Neural progenitor cell (in vitro differentiated cells): ENCODE data around the gene ZNF219. TPM values are rescaled to one million over a fixed set of nuclear protein-coding genes. Genes with fewer than 3 reads are reported as not detected.

Experiments
- DNase-seq: peaks from one replicate; pipeline ENCODE4 v3.0.0-alpha.2; 2016; ENCODE audit warnings: low spot score
- H2AFZ ChIP-seq: fragments of 200-600 bp; sonication (generic); replicated peaks from 2 replicates; pipeline ENCODE4 v1.6.1; 2016; ENCODE audit warnings: antibody characterized with exemption
- H3F3A ChIP-seq: fragments of 200-600 bp; sonication (generic); 2 replicates; pipeline ENCODE4 v1.6.1; 2016; ENCODE audit warnings: antibody characterized with exemption, low read depth
- H3K27ac ChIP-seq: fragments of 200-600 bp; sonication (generic); 2 replicates; pipeline ENCODE4 v1.5.1; 2016; ENCODE audit warnings: mild to moderate bottlenecking
- H3K27me3 ChIP-seq: fragments of 200-600 bp; sonication (generic); 2 replicates; pipeline ENCODE4 v1.6.1; 2016; ENCODE audit warnings: mild to moderate bottlenecking, moderate library complexity
- H3K36me3 ChIP-seq: fragments of 200-600 bp; sonication (generic); 2 replicates; pipeline ENCODE4 v1.5.1; 2016
- H3K4me1 ChIP-seq: fragments of 200-600 bp; sonication (generic); 2 replicates; pipeline ENCODE4 v1.6.1; 2016; ENCODE audit warnings: mixed run types
- H3K4me2 ChIP-seq: fragments of 200-600 bp; sonication (generic); 2 replicates; pipeline ENCODE4 v1.6.1; 2016
- H3K4me3 ChIP-seq: fragments of 200-600 bp; sonication (generic); 2 replicates; pipeline ENCODE4 v1.5.1; 2016
- H3K79me2 ChIP-seq: fragments of 200-600 bp; sonication (generic); 2 replicates; pipeline ENCODE4 v1.6.1; 2016; ENCODE audit warnings: low read depth
- H3K9ac ChIP-seq: fragments of 200-600 bp; sonication (generic); 2 replicates; pipeline ENCODE4 v1.6.1; 2016
- H3K9me3 ChIP-seq: fragments of 200-600 bp; sonication (generic); 2 replicates; pipeline ENCODE4 v1.5.1; 2016; ENCODE audit warnings: low read depth
- H4K20me1 ChIP-seq: fragments of 200-600 bp; sonication (generic); 2 replicates; pipeline ENCODE4 v1.6.1; 2016; ENCODE audit warnings: low read depth
- H3K27ac Mint-ChIP-seq: 3 replicates; pipeline ENCODE4 v1.8.0; 2021; ENCODE audit warnings: mixed read lengths
- H3K27me3 Mint-ChIP-seq: 2 replicates; pipeline ENCODE4 v1.8.0; 2022; ENCODE audit warnings: low read depth, mild to moderate bottlenecking, inconsistent platforms, moderate library complexity, mixed read lengths; ENCODE audit not compliant: insufficient read depth
- H3K36me3 Mint-ChIP-seq: 3 replicates; pipeline ENCODE4 v1.8.0; 2021; ENCODE audit warnings: mixed read lengths
- H3K4me1 Mint-ChIP-seq: 3 replicates; pipeline ENCODE4 v1.8.0; 2021; ENCODE audit warnings: mixed read lengths
- H3K4me3 Mint-ChIP-seq: 3 replicates; pipeline ENCODE4 v1.8.0; 2021; ENCODE audit warnings: mild to moderate bottlenecking, moderate library complexity, mixed read lengths
- H3K9me3 Mint-ChIP-seq: 3 replicates; pipeline ENCODE4 v1.8.0; 2020; ENCODE audit warnings: mixed read lengths
- EZH2 ChIP-seq: fragments of 200-600 bp; sonication (generic); IDR thresholded peaks from 2 replicates; pipeline ENCODE4 v1.6.1; 2017; ENCODE audit warnings: antibody characterized with exemption, mild to moderate bottlenecking, moderate library complexity
- EZH2phosphoT487 ChIP-seq: fragments of 200-600 bp; sonication (generic); IDR thresholded peaks from 2 replicates; pipeline ENCODE4 v1.6.1; 2017; ENCODE audit warnings: antibody characterized with exemption
- total RNA-seq: library from RNA; depleted of rRNA; stranded (reverse); fragments of >200 nt; gene quantifications from 2 replicates; pipeline ENCODE4 v1.2.3, GENCODE V29; 2015; ENCODE audit warnings: low replicate concordance
- TF ChIP-seq, protein P1 (sequence below): fragments of 200-600 bp; sonication (generic); IDR thresholded peaks from 2 replicates; pipeline ENCODE4 v1.5.1; 2017; ENCODE audit warnings: antibody characterized with exemption, mild to moderate bottlenecking

The ZNF219 gene
- total RNA-seq, 1 donor from 2014 or later: 46.2 TPM

DNA sequence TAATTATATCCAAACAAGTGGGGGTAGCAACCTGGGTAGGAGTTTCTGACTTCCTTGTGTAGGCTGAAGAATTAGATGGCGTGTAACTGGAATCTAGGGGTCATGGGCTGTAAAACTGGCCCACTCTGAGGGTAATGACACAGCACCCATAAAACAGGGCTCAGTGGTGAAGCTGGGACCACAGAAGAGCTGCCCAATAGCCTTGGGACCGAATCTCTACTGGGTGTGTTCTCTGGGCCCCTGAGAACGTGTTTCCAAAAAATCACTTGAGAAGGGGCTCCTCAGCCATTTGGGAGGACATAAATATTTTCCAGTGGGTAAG, 37.1 kb downstream of the ZNF219 start:
- H3K9me3 Mint-ChIP-seq: no peaks in the 10 kb centered on the region
- Histone ChIP-seq H3K36me3 (no peaks in the 10 kb centered on the region), H3K27ac (no peak overlapping the region), H3K4me3 (no peak overlapping the region), H3F3A (no peaks in the 10 kb centered on the region), H3K27me3 (no peaks in the 10 kb centered on the region), H3K4me2 (no peak overlapping the region), H3K79me2 (no peaks in the 10 kb centered on the region), H4K20me1 (no peaks in the 10 kb centered on the region), H3K4me1 (peaks cover 4% of the 10 kb centered on the region), H3K9ac (no peak overlapping the region), H3K9me3 (no peaks in the 10 kb centered on the region), H2AFZ (no peak overlapping the region)
- H3K4me1 Mint-ChIP-seq: peaks cover 21% of the 10 kb centered on the region
- no peak for TF ChIP-seq EZH2
- no peak for TF ChIP-seq EZH2phosphoT487
- TF ChIP-seq, protein P1, sequence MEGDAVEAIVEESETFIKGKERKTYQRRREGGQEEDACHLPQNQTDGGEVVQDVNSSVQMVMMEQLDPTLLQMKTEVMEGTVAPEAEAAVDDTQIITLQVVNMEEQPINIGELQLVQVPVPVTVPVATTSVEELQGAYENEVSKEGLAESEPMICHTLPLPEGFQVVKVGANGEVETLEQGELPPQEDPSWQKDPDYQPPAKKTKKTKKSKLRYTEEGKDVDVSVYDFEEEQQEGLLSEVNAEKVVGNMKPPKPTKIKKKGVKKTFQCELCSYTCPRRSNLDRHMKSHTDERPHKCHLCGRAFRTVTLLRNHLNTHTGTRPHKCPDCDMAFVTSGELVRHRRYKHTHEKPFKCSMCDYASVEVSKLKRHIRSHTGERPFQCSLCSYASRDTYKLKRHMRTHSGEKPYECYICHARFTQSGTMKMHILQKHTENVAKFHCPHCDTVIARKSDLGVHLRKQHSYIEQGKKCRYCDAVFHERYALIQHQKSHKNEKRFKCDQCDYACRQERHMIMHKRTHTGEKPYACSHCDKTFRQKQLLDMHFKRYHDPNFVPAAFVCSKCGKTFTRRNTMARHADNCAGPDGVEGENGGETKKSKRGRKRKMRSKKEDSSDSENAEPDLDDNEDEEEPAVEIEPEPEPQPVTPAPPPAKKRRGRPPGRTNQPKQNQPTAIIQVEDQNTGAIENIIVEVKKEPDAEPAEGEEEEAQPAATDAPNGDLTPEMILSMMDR: no peak
- H3K27me3 Mint-ChIP-seq: peaks cover 5% of the 10 kb centered on the region
- no peak overlapping the region for H3K27ac Mint-ChIP-seq
- no peaks in the 10 kb centered on the region for H3K36me3 Mint-ChIP-seq
- H3K4me3 Mint-ChIP-seq: no peak overlapping the region
- no peak for DNase-seq

DNA sequence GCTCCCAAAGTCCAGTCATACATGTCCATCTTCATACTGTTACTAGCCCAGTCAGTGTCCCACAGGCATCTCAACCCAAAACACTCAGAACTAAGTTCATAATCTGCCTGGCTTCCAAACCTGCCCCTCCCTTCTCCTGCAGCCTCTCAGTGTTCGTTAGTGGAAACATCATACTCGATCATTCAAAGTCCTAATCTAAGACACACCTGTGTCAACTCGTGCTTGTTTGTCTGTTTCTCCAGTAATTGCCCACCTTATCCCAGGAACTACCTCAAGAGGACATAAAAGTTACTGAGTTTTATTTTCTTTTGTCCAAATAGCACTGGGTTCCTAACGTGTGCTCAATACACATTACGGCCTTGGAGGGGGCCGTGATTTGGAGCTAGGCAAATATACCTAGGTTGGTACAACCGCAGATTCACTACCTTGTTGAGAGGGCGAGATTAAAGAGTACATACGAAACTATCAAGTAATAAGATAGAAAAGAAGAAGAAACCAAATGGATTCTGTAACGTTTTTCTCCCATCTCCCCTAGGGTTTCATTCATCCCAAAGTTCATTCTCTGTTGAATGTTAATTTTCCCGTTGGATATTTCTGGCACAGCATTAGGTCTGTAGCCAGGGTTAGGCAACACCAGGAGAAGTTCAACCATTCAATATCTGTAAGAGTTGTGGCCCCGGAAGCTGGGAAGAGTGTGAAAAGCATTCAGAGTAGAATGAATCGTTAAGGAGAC, 37.7 kb downstream of the ZNF219 start:
- peaks cover 4% of the 10 kb centered on the region for H3K4me1 ChIP-seq
- no peaks in the 10 kb centered on the region for H3K9me3 Mint-ChIP-seq

DNA sequence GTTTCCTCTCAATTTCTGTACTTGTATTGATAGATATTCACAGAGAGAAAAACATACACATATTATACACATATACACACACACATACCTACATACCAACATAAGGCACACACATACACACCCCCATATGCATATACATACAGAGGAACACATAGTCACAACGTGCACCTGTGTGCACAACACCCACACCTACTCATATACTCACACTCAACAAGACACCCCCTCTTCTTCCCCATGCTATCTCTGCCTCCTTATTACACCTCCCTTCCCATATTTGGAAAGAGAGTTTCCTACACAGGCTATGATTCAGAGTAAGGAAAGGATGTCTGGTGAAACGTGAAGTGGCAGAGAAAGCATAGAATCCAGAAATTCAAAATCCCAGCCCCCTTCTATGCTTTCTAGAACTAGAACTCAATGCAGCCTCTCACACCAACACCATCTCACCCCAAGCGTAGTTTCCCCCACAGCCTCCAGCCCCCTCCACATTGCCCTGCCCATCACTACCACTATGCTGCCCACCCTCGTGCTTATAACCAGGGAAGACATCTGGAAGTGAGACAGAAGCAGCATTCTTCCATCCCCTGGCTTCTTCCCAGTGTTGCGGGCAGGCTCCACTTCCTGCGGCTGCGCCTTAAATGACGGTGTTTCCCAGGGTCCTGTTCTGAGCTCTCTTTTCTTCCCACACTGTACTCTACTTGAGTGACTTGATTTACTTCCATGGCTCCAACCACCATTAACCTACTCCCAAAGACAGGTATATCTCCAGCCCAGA, 38.4 kb downstream of the ZNF219 start:
- no peaks in the 10 kb centered on the region for H3K79me2 ChIP-seq
- no peak overlapping the region for H3K27ac ChIP-seq
- peaks cover 5% of the 10 kb centered on the region for H3K27me3 Mint-ChIP-seq

More for the DNA sequence above, 37.7 kb downstream of the ZNF219 start:
- Histone ChIP-seq H3K27me3 (no peaks in the 10 kb centered on the region), H3F3A (no peaks in the 10 kb centered on the region), H3K27ac (no peak overlapping the region), H4K20me1 (no peaks in the 10 kb centered on the region), H3K79me2 (no peaks in the 10 kb centered on the region), H3K9ac (no peak overlapping the region), H3K36me3 (no peaks in the 10 kb centered on the region), H2AFZ (no peak overlapping the region), H3K9me3 (no peaks in the 10 kb centered on the region), H3K4me2 (no peak overlapping the region), H3K4me3 (no peak overlapping the region)
- H3K27ac Mint-ChIP-seq: no peak overlapping the region
- peaks cover 5% of the 10 kb centered on the region for H3K27me3 Mint-ChIP-seq
- no peak for DNase-seq
- TF ChIP-seq, protein P1: no peak
- no peak for TF ChIP-seq EZH2phosphoT487
- TF ChIP-seq EZH2: no peak
- no peaks in the 10 kb centered on the region for H3K36me3 Mint-ChIP-seq
- H3K4me1 Mint-ChIP-seq: peaks cover 21% of the 10 kb centered on the region
- no peak overlapping the region for H3K4me3 Mint-ChIP-seq

More for the DNA sequence above, 38.4 kb downstream of the ZNF219 start:
- Mint-ChIP-seq H3K27ac (no peak overlapping the region), H3K9me3 (no peaks in the 10 kb centered on the region), H3K4me3 (no peak overlapping the region), H3K4me1 (peaks cover 21% of the 10 kb centered on the region), H3K36me3 (no peaks in the 10 kb centered on the region)
- no peaks in the 10 kb centered on the region for H3K27me3 ChIP-seq
- no peaks in the 10 kb centered on the region for H3K36me3 ChIP-seq
- TF ChIP-seq EZH2 (no peak), EZH2phosphoT487 (no peak)
- TF ChIP-seq, protein P1: no peak
- no peaks in the 10 kb centered on the region for H3F3A ChIP-seq
- no peak overlapping the region for H3K9ac ChIP-seq
- no peak overlapping the region for H3K4me3 ChIP-seq
- no peak overlapping the region for H2AFZ ChIP-seq
- no peak overlapping the region for H3K4me2 ChIP-seq
- no peaks in the 10 kb centered on the region for H3K9me3 ChIP-seq
- DNase-seq: no peak
- peaks cover 4% of the 10 kb centered on the region for H3K4me1 ChIP-seq
- H4K20me1 ChIP-seq: no peaks in the 10 kb centered on the region
